Epithelial cell of esophagus (primary cell): ENCODE results near the gene ITSN1.
A peak's percentile ranks its signal among the peaks of the same experiment; 100 is the strongest.

Experiments
- DNase-seq: peaks from one replicate; pipeline ENCODE4 v3.0.0; 2010; ENCODE audit warnings: low read depth
- H3K4me3 ChIP-seq: 2 replicates; pipeline ENCODE4 v1.5.1; 2011; ENCODE audit warnings: mild to moderate bottlenecking, low read length, control low read depth
- TF ChIP-seq, protein P1 (sequence below): IDR thresholded peaks from 2 replicates; pipeline ENCODE4 v1.5.1; 2011; ENCODE audit warnings: low read depth, mild to moderate bottlenecking, low read length, control low read depth, inconsistent platforms; ENCODE audit not compliant: insufficient read depth; ENCODE audit errors: missing control alignments

The ITSN1 gene

DNA sequence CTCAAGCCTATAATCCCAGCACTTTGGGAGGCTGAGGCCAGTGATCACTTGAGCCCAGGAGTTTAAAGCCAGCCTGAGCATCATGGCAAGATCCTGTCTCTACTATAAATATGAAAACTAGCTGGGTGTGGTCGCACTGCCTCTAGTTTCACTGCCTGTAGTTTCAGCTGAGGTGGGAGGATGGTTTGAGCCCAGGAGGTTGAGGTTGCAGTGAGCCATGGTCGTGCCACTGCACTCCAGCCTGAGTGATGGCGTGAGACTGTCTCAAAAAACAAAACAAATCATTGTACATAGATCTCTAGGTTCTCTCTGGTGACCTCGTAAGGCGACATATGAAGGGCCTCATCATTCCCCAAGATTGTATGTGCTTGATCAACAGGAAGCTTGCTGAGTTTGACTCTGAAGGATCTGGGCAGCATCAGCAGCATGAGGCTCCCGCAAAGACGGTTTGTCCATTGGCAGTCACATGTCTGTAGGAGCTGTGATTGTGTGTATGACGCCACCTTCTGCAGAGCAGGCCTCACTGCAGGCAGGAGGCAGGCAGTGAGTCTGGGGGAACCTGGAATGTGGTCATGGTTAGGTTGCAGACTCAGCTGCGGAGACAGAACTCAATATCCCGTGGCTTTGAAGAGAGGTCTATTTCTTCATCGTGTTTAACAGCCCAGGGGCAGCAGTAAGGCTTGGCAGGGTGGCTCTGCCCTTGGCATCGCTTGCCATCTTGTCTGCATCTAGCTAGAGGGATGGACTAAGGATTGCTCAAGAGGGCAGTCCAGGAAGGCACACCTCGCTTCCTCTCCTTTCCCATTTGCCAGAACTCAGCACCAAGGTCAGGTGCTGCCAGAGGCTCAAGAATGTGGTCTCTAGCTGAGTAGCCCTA lies 259.3 kb downstream of the ITSN1 start:
- TF ChIP-seq, protein P1, sequence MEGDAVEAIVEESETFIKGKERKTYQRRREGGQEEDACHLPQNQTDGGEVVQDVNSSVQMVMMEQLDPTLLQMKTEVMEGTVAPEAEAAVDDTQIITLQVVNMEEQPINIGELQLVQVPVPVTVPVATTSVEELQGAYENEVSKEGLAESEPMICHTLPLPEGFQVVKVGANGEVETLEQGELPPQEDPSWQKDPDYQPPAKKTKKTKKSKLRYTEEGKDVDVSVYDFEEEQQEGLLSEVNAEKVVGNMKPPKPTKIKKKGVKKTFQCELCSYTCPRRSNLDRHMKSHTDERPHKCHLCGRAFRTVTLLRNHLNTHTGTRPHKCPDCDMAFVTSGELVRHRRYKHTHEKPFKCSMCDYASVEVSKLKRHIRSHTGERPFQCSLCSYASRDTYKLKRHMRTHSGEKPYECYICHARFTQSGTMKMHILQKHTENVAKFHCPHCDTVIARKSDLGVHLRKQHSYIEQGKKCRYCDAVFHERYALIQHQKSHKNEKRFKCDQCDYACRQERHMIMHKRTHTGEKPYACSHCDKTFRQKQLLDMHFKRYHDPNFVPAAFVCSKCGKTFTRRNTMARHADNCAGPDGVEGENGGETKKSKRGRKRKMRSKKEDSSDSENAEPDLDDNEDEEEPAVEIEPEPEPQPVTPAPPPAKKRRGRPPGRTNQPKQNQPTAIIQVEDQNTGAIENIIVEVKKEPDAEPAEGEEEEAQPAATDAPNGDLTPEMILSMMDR, result peak; percentile 68
- no peak overlapping the region for H3K4me3 ChIP-seq
- DNase-seq, result peak; percentile 60

DNA sequence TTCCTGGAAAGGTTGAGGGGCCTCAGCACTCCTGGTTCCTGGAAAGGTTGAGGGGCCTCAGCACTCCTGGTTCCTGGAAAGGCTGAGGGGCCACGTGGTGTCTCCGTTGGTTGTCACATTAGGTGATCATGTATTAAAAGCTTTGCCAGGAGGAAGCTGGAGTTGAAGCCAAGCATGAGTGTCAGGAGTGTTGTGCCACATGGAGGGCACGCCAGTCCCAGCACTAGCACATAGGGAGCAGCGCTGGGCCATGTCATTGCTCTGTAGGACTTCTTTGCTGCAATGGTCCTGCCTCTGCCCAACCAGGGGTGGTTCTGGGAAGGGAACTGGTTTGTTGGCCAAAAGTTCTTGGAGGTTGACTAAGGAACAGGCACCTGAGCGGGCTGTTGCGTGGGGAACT lies 260.0 kb downstream of the ITSN1 start:
- TF ChIP-seq, protein P1, result no peak
- DNase-seq, result no peak
- no peak overlapping the region for H3K4me3 ChIP-seq

DNA sequence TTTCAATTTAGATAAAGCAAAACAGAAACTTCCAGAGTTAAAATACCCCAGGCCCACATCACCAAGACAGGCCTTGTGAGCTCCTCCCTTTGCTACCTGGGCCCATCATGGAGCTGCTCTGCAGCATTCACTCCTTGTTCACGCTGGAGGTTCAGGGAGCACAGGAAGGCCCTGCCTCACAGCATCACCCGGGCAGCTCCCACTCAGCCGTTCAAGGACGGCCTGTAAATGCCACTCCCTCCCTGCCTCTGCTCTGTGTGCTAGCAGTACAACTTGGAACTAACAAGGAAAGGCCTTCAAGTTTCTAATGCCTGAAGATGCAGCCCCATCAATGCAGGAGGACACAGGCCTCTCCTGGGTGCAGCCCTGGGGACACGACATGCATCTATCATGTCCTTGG lies 261.7 kb downstream of the ITSN1 start:
- no peak for DNase-seq
- TF ChIP-seq, protein P1, result no peak
- H3K4me3 ChIP-seq, result no peak overlapping the region

DNA sequence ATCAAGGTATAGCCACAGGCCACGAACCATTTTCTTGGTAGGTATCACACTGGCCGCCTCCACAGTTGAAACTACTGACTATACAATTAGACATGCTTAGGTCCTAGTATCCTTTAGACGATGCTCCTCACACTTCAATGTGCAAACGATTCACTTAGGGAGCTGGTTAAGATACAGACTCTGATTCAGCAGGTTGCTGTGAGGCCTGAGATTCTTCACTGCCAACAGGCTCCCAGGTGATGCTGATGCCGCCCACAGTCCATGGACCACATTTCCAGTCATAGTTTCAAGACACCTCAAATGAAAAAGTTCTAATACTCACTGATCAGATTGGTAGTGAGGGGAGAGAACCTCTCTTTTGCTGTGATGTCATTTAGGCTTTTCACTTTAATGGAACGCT lies 266.5 kb downstream of the ITSN1 start:
- TF ChIP-seq, protein P1, result no peak
- no peak for DNase-seq

DNA sequence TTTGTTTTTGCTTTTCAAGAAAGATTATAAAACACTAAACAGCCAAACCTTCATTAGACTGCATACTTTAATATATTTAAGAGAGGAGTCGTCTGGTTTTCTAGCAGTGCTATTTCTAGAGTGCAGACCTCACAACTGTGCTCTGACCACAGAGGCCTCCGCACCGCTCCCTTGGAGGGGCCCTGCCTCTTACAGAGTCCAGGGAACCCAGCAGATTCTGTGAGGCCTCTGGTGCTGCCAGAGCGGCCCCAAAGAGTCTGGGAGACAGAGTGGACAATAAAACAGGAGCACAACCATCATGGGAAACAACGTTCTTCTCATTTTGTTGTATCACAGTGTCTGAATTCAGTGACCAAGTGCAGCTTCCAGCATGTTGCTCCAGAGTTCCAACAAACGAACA lies 267.5 kb downstream of the ITSN1 start:
- TF ChIP-seq, protein P1, result no peak
- no peak overlapping the region for H3K4me3 ChIP-seq
- DNase-seq, result no peak

More for the DNA sequence above, 266.5 kb downstream of the ITSN1 start:
- no peak overlapping the region for H3K4me3 ChIP-seq

DNA sequence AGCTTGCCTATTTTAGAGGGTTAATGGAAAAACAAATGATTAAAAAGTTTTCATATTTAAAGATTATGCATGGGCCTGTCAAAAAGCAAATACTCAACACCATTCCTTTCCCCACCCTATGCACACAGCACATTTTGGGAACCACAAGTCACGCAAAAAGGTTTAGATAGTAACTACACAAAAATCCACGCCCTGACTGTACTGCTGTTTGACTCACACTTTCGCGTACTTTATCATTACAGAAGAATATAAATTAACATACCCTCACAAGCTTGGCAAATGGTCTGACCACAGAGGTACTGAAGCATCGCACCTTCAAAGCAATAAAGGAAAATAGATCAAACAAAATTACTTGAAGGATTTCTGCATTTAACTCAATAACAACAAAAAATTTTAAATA lies 271.9 kb downstream of the ITSN1 start:
- TF ChIP-seq, protein P1, result no peak
- DNase-seq, result peak; percentile 50
- peak overlapping the region; percentile 92 for H3K4me3 ChIP-seq
